Epidermal melanocyte (primary cell): ENCODE results near the gene IL20RA.

ENCODE experiments used
- DNase-seq: peaks from one replicate; pipeline ENCODE4 v3.0.0; 2011; ENCODE audit warnings: low spot score; ENCODE audit not compliant: insufficient read length

The IL20RA gene

DNA sequence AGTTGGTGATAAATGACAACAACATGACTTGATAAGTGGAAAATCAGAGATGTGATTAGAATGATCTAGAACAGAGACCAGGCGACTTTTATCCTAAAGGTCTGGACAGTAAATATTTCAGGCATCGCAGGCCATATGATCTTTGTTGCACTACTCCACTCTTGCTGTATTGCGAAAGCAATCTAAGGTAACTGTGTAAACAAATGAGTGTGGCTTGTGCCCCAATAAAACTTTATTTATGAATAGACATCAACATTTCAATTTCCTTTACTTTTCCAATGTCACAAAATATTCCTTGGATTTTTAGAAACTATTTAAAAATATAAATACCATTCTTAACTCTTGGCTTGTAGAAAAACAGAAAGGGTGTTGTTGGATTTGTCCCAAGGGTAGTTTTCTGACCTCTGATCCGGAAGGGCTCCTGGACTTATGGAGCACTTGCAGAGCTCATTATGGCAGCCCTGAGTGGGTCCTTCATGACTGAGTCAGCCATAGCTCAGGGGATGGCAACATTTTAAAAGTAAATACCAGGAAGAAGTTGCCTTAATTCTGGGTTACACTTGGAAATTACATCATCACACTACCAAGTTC, 34.5 kb downstream of the IL20RA start:
- no peak for DNase-seq

DNA sequence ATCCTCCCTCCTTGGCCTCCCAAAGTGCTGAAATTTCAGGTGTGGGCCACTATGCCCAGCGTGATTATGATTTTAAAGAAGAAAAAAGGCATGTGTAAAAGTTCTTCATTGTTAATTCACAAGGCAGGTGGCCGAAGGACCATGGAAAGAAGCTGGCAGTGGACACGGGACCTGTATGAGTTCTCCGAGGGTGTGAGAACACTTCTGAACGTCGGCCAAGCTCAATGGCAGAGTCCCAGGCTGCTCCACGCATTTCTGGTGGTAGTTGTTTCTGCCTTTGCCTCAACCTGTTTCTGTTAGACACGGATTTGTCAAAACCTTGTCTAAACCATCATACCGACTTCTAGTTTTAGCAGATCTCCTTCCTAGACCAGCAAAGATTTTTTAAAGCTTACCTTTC, 36.6 kb downstream of the IL20RA start:
- no peak for DNase-seq

DNA sequence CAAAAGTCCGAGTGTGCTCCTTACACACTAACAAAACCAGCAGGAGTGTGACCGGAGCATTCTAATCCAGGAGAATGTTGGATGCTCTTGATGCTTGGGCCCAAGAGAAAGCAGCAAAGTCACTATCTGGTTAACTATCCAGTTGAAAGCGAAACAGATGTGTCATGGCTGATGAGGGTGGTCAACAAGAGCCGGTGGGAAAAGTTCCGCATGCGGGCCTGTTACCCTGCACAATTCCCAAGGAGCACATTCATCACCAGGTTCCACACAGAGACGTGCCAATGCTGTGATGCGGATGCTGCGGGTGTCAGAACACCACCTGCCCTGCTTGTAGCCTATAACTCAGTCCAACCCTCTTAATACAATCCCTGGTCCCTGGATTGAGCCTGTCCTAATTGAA, 38.7 kb downstream of the IL20RA start:
- no peak for DNase-seq

DNA sequence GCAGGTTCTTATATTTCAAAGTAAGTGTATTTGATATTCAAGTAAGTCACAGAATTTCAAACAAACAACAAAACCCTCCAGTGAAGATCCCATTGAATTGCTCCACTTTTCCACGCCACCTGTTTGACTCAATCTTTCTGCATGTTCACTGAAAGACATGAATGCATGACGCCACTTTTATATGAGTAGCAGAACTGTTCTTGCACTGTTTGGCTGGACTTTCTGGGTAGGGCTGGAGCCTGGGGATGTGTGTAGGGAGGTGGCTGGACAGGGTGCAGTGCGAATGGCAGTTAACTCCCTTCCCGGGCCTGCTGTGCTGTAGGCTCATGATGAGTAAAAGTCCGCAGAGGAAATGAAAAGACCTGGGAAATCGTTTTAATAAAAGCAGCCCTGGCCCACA, 39.7 kb downstream of the IL20RA start:
- no peak for DNase-seq

DNA sequence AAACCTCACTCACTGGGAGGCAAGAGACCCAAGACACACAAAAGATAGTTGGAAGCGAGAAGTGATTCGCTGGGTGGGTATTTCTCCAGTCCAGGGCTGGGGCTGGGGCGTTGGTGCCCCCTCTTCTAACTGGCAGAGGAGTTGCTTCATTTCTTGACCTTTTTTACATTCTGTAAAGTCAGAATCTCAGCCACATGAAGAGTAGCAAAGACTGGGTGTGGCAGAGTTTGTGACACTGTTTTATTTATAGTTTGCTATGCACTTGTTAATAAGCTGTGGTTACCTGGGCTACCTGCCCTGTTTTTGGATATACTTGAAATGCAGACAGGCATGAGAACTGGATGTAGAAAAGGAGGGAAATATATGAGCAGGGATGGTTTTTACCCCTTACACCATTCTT, 42.3 kb downstream of the IL20RA start:
- no peak for DNase-seq

DNA sequence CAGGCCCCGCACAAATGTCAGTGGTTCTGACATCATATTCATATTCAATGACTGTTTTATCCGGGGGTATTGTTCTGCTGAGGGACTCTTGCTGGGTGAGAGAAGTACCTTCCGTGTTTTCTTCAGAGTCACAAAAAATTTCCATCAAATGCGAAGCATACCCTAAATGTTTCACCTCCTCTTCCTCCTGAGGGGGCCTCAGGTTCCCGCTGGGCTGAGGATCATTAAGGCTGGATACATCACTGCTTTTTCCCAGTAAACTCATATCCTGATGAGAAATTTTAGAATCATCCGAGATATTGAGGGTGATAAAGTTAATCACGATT, 42.8 kb downstream of the IL20RA start:
- no peak for DNase-seq

DNA sequence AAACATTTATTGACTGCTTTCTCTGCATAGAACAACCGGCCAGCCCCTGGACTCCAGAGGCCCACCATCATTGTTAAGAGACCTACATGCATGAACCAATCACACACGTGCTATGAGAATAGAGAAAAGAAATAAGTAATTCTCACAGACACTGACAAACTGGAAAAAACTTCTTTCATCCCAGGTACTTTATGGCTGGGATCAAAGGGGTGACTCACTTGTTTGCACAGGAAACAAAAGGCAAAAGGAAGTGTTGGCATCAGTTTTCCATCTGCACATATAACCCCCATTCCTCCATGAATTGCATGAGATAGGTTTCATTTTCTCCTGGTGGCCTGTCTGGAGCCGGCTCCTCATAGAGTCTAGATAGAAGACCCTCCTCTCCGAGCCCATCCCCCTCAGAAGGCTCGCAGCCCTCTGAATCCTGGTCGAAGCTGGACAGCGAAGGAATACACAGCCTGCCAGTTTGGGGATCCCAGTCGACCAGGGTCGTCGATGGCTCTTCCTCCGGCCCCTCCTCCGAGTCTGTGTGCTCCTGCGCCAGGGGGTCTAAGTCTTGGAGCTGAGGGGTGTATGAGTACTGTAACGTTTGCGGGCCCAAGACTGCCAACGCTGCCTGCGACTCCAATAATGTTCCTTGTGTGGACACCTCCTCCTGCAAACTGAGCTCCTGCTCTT, 43.3 kb downstream of the IL20RA start:
- DNase-seq: no peak

DNA sequence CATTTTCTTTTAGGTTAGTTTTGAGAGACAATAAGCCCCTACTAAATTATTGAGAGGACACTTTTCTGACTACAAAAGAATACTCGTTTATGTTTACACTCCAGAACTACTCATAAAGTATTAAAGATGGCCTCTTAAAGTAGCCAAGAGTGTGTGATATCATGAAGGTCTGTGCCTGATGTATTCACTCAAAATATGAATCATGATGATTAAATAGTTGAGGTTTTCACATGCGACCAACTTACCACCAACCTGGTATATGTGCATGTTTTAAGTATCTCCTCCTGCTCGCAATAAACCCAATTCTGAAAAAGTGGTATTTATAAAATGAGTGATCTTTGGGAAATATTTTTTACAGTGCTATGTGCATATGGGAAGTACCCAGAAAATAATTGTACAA, 43.9 kb downstream of the IL20RA start:
- no peak for DNase-seq

DNA sequence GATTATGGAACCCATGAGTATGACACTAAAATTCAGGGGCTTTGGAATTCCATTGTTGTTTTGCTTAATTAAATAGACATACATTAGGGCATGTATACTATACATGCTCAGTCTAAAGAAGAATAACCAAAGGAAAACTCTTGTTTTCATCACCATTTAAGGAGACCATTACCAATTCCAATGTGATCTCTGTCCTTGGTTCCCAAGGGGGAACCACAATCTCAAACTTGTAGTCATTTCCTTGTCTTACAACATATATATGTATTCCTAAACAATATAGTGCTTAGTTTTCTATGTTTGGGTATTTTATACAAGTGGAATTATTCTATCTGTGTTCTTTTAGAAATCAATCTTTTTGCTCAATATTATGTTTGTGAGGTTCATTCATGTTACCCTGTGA, 49.2 kb downstream of the IL20RA start:
- no peak for DNase-seq

DNA sequence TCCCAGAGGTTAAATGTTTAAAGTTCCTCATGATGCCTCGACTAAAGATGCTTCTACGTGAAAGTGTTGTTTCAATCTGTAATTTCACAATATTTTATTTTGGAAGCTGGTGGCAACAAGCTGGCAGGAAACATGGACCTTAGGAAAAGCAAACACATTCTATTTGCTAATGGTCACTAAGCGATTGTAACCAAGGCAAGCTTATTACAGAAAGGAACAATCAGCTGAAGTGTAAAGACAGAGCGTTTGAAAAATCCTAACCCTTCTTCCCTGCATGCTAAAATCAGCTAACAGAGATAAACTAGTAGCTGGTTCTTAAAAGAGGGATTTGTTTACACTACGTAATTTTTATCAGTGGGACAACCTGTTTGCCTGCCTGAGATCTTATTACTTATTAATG, 50.0 kb downstream of the IL20RA start:
- no peak for DNase-seq

DNA sequence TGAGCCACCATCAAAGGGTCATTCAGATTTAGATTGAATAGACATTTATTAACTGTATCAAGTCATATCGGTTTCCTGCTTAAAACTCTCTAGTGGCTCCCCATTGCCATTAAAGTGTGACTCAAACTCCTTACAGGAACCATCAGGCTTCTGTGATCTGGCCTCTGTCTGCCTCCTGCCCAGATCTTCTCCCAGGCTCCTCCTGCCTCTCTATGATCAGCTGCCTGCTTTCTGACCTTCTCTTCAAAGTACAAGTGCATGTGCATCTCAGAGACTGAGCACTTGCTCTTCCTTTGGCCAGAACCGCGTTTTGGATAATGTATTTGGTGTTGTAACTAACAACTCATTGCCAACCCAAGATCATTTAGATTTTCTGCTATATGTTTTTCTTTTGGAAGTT, 52.7 kb downstream of the IL20RA start:
- no peak for DNase-seq

DNA sequence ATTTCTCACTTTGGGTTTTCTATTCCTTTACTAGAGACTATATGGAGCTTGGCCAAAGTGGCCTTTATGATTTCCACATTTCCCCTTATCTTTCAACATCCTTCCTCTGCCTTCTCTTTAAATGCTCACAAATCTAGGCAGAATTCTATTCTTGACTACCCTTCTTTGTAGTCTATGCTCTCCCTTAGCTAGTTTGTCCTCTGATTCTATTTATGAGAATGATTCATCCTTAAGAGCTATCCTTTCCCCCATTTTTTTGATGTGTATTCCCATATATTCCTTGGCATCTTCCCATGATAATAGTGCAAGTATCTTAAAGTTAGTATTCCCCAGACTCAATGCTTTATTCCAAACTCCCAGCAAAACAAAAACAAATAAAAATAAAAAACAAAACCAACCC, 53.1 kb downstream of the IL20RA start:
- no peak for DNase-seq

DNA sequence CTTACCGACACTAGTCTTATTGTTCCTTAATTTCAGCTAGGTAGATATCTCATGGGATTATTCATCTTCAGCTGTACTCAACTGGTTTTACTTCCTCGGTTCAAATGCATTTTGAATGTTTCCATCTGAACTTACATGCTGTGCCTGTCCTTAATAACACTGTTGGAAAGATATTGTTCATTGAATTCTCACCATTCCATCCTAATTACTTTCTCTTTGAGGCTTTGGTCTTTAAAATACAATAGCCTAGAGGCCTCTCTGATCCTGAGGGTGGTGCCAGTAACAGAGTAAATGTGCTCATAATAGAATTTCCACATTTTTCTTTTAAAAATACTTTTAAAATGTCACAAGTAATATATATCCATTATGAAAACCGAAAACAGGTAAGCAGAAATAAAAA, 54.0 kb downstream of the IL20RA start:
- no peak for DNase-seq

DNA sequence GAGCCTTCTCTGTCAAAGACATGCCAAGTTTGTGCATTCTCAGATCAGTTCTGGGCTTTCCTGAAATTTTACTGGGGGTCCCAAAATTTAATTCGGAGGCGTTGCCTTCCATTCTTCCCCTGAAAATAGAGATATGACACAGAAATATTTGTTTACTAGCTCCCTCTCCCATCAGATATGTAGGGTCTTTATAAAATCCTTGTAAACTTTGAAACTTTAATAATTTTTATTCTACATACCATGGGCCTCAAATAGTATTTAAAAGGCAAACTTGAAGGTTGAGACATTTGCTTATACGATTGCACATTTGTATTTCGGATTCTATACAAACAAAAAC, 54.6 kb downstream of the IL20RA start:
- DNase-seq: no peak

DNA sequence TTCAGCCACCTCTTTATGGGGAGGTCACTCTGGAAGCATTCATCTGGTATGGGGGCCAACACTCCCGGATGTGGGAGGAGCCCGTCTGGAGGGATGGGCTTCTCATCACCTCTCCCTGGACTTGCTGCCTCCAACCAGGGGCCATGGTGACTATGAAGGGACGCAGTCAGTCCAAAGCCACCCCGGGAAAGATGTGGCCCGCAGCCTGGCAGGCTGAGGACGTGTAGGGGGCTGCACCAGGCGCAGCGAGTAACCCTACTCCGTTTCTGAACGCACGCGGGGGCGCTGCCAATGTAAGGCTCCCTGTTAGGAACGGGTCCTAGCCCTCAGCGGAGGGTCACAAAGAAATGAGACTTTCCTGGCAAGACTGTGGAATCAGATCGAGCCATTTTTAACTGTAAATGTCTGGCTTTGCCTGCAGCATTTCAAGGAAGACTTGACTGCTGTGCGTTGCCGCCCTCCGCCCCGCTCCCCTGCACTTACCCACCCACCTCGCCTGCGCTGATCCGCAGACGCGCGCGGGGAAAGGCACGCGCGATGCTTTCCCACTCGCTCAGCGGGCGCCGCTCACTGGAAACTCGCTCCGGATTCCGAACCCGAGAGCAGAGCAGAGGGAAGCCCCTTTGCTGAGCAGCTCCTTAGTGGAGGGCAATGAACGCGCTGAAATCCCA, 55.1 kb downstream of the IL20RA start:
- no peak for DNase-seq

DNA sequence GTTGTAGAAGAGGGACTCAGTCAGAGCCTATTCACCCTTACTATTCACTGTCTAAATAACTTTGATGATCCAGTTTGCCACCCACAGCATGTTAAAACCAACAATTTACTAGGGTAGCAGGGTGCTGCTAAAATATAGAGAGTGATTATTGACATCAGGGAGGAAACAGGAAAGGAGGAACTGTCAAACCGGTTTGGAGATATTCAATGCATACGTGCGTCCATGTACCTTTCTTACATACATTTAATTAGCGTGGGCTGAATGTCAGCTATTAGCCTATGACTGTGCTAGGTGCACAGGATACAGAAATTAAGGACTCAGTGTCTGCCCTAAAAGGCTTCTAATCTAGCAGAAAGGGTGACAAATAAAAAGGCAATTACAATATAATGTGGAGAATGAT, 57.2 kb downstream of the IL20RA start:
- DNase-seq: no peak

DNA sequence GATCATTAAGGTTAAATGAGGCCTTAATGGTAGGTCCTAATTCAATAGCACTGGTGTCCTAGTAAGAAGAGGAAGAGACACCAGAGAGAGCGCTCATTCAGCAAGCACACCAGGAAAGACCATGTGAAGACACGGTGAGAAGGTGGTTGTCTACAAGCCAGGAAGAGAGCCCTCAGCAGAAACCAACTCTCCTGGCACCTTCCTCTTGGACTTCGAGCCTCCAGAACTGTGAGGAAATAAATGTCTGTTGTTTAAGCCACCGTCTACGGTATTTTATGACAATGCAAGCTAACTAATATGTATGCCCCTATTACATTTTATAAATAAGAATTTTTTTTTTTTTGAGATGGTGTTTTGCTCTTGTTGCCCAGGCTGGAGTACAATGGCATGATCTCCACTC, 59.3 kb downstream of the IL20RA start:
- DNase-seq: no peak

DNA sequence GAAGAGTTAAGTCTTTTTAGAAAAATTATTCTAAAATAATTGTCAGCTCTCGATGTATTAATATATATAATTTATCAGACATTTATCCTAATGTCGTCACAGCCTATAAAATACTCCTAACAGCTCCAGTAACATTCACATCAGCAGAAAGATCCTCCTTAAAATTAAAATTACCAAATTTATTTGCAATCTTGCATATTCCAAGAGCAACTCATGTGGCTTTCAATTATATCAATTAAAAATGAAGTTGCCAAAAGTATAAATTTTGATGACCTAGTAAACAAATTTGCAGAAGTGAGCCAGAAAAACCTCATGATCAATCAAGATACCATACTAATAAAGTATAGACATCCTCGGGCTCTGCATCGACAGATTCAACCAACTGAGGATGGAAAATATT, 60.2 kb downstream of the IL20RA start:
- no peak for DNase-seq

DNA sequence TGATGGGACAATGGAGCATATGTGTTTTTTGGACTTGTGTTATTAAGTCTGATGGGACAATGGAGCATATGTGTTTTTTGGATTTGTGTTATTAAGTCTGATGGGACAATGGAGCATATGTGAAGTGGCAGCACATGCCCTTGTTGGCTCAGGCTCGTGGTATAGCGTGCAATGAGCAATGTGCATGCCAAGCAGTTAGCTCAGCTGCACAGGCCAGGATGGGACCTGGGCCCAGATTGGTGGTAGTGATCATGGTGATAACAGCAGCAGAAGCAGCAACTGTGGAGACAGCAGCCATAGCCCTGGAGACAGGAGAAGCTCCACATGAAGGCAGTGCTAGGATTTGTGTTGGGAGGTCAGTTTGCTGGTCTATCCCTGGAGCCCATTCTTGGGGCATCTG, 61.1 kb downstream of the IL20RA start:
- DNase-seq: no peak

DNA sequence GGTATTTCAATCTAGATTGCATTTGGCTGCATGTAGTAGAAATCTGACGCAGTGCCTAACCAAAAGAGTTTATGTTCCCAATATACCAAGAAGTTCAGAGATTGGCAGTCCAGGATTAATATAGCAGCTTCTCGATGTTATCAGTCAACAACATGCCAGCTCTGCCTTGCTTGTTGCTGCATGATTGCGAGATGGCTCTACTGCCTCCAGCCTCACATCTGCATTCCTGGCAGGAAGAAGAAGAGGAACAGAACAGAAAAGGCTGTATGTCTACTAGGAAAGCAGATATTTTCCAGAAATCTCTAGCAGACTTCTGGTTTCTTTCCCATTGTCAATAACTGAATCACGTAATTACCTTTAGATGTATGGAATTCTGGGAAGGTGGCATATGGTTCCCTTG, 61.8 kb downstream of the IL20RA start:
- no peak for DNase-seq

DNA sequence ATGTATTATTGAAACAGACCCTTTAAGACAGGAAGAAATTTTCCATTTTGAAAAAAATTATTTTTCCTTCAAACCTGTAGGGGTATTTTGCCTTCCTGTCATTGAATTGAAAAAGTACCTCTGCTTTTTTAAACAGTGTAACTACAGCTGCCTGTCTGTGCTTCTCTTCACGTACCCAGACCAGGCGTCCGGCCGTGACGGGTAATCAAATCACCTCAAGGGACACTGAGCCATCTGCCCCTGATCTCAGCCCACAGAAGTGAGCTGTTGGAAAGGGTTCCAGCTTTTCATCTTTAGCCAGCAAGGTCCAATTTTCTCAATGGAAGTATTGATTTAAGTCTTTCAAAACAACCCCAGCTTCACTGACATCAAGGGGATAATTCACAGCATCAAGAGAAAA, 64.7 kb downstream of the IL20RA start:
- no peak for DNase-seq

DNA sequence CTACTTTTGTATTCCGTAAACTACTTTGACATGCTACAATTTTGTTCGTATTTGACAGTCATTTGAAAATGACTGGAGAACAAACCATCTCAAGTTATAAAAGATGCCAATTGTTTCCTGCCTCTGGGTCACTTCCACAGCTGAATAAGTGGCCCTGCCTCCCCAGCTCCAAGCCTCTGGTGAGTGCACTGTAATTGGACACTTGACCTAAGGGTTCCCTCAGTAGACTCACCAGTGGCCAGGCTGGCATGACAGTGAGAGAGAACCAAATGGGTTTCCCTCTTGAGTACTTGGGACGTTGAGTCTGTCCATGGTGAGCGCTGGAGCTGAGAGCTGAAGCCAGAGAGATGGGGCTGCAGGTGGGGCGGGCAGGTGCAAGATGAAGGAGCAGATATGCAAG, 65.6 kb downstream of the IL20RA start:
- DNase-seq: no peak

DNA sequence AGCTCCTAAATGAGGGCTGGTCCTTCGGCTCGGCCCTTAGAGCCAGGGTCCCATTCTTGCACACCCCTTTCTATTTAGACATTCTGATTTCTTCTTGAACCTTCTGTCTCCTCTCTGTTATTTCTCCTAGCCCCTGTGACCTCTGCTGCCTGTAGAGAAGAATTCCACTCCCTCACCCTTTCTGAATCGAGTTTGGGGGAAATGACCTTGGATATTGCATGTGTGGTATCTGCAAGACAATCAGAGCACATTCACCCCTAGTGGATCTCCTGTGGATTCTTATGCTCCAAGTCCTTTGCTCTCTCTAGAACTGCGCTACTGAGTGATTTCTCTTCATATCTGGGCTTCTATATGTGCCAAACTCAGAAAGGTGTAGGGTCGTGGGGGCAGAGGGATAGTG, 67.7 kb downstream of the IL20RA start:
- DNase-seq: no peak
